BJ (cell line): ENCODE data around the gene SEPTIN1. TPM values are rescaled to one million over a fixed set of nuclear protein-coding genes. Genes with fewer than 3 reads are reported as not detected.
A peak's percentile ranks its signal among the peaks of the same experiment; 100 is the strongest.

Source experiments
- CTCF ChIA-PET: fragments of 350-600 bp; formaldehyde crosslinking; extraction: SDS; loops from one replicate; lab custom pipeline; 2021; ENCODE audit warnings: antibody characterized with exemption, inconsistent platforms; lab: Yijun Ruan, JAX
- POLR2A ChIA-PET: fragments of 300-600 bp; sonication (Branson Sonifier 250); formaldehyde crosslinking; extraction: SDS; loops from one replicate; lab custom pipeline; 2021; ENCODE audit warnings: antibody characterized with exemption; lab: Charles Lee
- DNase-seq: peaks from one replicate; pipeline ENCODE4 v3.0.0-alpha.2; 2011; ENCODE audit warnings: low read depth
- H3K27me3 ChIP-seq: 2 replicates; pipeline ENCODE4 v1.6.0; 2011; ENCODE audit warnings: low read length; ENCODE audit not compliant: control insufficient read depth, insufficient read depth
- H3K36me3 ChIP-seq: 2 replicates; pipeline ENCODE4 v1.5.1; 2011; ENCODE audit warnings: low read length; ENCODE audit not compliant: control insufficient read depth, insufficient read depth
- H3K4me3 ChIP-seq: 2 replicates; pipeline ENCODE4 v1.5.1; 2011; ENCODE audit warnings: low read depth, mild to moderate bottlenecking, control low read depth, low read length
- polyA plus RNA-seq: library from polyadenylated mRNA; depleted of rRNA; stranded (reverse); fragments of >200 nt; gene quantifications from 2 replicates; pipeline ENCODE4 v1.2.3, GENCODE V29; 2011
- TF ChIP-seq, protein P1 (sequence below): IDR thresholded peaks from 2 replicates; pipeline ENCODE4 v1.5.1; 2011; ENCODE audit warnings: low read depth, mild to moderate bottlenecking, control low read depth, inconsistent platforms, low read length, moderate library complexity; ENCODE audit not compliant: insufficient read depth

The SEPTIN1 gene
- polyA plus RNA-seq, 1 experiment, result 0.17 TPM

GRCh38 chr16:30370456-30371247, 11.7 kb downstream of the SEPTIN1 start, which contains the start of gene TBC1D10B:
TSS of gene TBC1D10B (minus strand) at chr16:30370494. CDS start at chr16:30370183, 311 bp downstream.
- ChIA-PET POLR2A (interaction anchor here (0.5 to 1.0 kb wide), 3 partner anchors 15 to 238 kb away, joined by 4 to 7 read pairs (median 7); partner anchors contain the start of gene CD2BP2), CTCF (interaction anchor here (0.7 to 1.1 kb wide), 4 partner anchors 9 to 260 kb away, joined by 3 to 4 read pairs (median 3); no protein-coding TSS in a partner anchor)
- DNase-seq, result peak; percentile 100
- Histone ChIP-seq H3K4me3 (peak within 1 kb of the TSS; percentile 85), H3K36me3 (no peaks in the 10 kb centered on the region; the same call in 1 of the 2 replicates), H3K27me3 (no peaks in the 10 kb centered on the region)
- TF ChIP-seq, protein P1, sequence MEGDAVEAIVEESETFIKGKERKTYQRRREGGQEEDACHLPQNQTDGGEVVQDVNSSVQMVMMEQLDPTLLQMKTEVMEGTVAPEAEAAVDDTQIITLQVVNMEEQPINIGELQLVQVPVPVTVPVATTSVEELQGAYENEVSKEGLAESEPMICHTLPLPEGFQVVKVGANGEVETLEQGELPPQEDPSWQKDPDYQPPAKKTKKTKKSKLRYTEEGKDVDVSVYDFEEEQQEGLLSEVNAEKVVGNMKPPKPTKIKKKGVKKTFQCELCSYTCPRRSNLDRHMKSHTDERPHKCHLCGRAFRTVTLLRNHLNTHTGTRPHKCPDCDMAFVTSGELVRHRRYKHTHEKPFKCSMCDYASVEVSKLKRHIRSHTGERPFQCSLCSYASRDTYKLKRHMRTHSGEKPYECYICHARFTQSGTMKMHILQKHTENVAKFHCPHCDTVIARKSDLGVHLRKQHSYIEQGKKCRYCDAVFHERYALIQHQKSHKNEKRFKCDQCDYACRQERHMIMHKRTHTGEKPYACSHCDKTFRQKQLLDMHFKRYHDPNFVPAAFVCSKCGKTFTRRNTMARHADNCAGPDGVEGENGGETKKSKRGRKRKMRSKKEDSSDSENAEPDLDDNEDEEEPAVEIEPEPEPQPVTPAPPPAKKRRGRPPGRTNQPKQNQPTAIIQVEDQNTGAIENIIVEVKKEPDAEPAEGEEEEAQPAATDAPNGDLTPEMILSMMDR, result peak; percentile 43

DNA sequence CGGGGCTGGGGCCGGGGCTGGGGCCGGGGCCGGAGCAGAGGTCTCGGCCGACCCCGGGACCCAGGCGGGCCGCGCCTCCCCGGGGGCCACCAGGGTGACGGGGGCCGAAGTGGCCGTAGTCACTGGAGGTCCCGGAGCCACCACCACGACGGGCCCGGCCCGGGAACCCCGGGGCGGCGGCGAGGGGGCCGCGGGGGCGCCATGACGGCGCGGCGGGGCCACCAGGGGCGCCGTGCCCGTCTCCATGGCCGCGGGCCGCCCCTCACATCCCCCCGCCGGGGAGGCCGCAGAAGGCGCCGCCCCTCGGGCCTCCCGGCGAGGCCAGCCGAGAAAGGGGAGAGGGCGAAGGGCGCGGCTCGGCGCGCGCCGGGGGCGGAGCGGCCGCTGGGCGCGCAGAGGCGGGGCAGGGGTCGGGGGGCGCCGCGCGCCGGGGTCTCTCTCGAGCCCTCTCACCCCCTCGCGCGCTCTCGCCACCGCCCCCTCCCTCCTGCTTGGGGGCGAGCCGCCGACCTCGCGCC, 12.4 kb downstream of the SEPTIN1 start:
- TF ChIP-seq, protein P1, result no peak
- ChIA-PET CTCF (interaction anchor here (1.1 to 1.2 kb wide), 2 partner anchors 25 to 34 kb away, joined by 3 read pairs; partner anchors contain the start of gene ZNF48), POLR2A (interaction anchor here (0.5 to 1.1 kb wide), 2 partner anchors 14 to 239 kb away, joined by 3 to 7 read pairs; no protein-coding TSS in a partner anchor)
- H3K36me3 ChIP-seq, result peaks cover 5% of the 10 kb centered on the region; the same call in 1 of the 2 replicates
- peak overlapping the region; percentile 85 for H3K4me3 ChIP-seq
- DNase-seq, result no peak
- no peaks in the 10 kb centered on the region for H3K27me3 ChIP-seq

- POLR2A ChIA-PET, result interaction anchor here (1.1 kb wide), 1 partner anchor 13 kb away, joined by 3 read pairs; no protein-coding TSS in a partner anchor
- peak overlapping the region; percentile 85 for H3K4me3 ChIP-seq
- CTCF ChIA-PET, result interaction anchor here (0.8 to 1.2 kb wide), 5 partner anchors 26 to 330 kb away, joined by 3 to 4 read pairs (median 3); partner anchors contain the start of genes ZNF48 and ZNF771
- TF ChIP-seq, protein P1, result no peak
- peaks cover 8% of the 10 kb centered on the region for H3K36me3 ChIP-seq
- DNase-seq, result no peak
- no peaks in the 10 kb centered on the region for H3K27me3 ChIP-seq
Measured at GRCh38 chr16:30369091-30369937, 13.0 kb downstream of the SEPTIN1 start.

DNA sequence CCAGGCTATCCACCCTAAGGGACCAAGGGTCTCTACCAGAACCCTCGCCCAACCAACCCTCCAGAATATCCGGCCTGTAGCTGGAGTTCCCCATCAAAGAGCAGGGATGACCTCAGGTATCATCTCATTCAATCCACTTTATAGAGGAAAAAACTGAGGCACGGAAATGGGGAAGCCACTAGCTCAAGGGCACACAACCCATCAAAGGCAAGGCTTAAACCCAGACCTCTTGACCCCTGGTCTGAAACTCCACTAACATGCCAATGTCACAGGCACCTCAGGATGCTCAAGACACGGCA, 13.6 kb downstream of the SEPTIN1 start:
- Histone ChIP-seq H3K4me3 (peak overlapping the region; percentile 85), H3K27me3 (no peaks in the 10 kb centered on the region), H3K36me3 (peaks cover 8% of the 10 kb centered on the region)
- ChIA-PET POLR2A (interaction anchor here (1.1 kb wide), 1 partner anchor 12 kb away, joined by 3 read pairs; no protein-coding TSS in a partner anchor), CTCF (interaction anchor here (0.8 to 1.2 kb wide), 5 partner anchors 27 to 329 kb away, joined by 3 to 4 read pairs (median 3); partner anchors contain the start of genes ZNF48 and ZNF771)
- no peak for DNase-seq
- TF ChIP-seq, protein P1, result no peak
